HepG2 (cell line): ENCODE measurements around the gene SND1. TPM values are rescaled to one million over a fixed set of nuclear protein-coding genes. Genes with fewer than 3 reads are reported as not detected.

Experiments
- ATAC-seq: fragments of 200-7000 bp; cut with Tn5 transposase; 3 replicates; pipeline ENCODE4 v1.9.1; 2020; ENCODE audit warnings: mild to moderate bottlenecking, moderate library complexity
- BruUV-seq: library from RNA; stranded (reverse); fragments of 400-500 nt; replicated peaks from 2 replicates; lab custom pipeline; 2021; lab: Mats Ljungman, UMichigan
- CTCF ChIA-PET: fragments of 300-600 bp; formaldehyde crosslinking; extraction: SDS; loops from one replicate; lab custom pipeline; 2021; ENCODE audit warnings: low total read pairs, inconsistent platforms, low intra/inter-chr PET ratio; lab: Yijun Ruan, JAX
- POLR2A ChIA-PET: fragments of 350-600 bp; sonication (Branson Sonifier 250); formaldehyde crosslinking; loops from one replicate; lab custom pipeline; 2020; ENCODE audit warnings: antibody characterized with exemption, inconsistent platforms; lab: Yijun Ruan, JAX
- DNase-seq: peaks from one replicate; pipeline ENCODE4 v3.0.0-alpha.2; 2015; ENCODE audit warnings: low spot score
- FAIRE-seq: peaks from 3 replicates; lab custom pipeline; 2011; peaks lifted over from hg19 to GRCh38; lab: Jason Lieb, UNC
- H2AFZ ChIP-seq: one replicate; pipeline ENCODE4 v1.6.1; 2011; ENCODE audit warnings: low read length, inconsistent platforms
- H3K27ac ChIP-seq: fragments of 300-600 bp; 3 replicates; pipeline ENCODE4 v1.8.0; 2011; ENCODE audit warnings: mixed run types, mild to moderate bottlenecking, mixed read lengths, low read length, inconsistent platforms; ENCODE audit not compliant: insufficient read depth; ENCODE audit errors: extremely low read length
- H3K27me3 ChIP-seq, 2 experiments: fragments of 200-600 bp in 1 of 2; 2 replicates in 1 of 2; 3 replicates in 1 of 2; pipeline versions ENCODE4 v1.6.0 to v1.8.0; 2011; ENCODE audit warnings: low read length in 2 of 2, mild to moderate bottlenecking in 2 of 2, moderate library complexity in 2 of 2, inconsistent platforms in 1 of 2; ENCODE audit not compliant: insufficient read depth in 2 of 2, control insufficient read depth in 1 of 2
- H3K36me3 ChIP-seq, 2 experiments: fragments of 200-600 bp in 1 of 2; replicated peaks in 1 of 2; 2 replicates in 1 of 2; 3 replicates in 1 of 2; pipeline versions ENCODE4 v1.5.1 to v1.8.0; 2011; ENCODE audit warnings: low read length in 2 of 2, inconsistent platforms in 1 of 2; ENCODE audit not compliant: insufficient read depth in 2 of 2, control insufficient read depth in 1 of 2
- H3K4me1 ChIP-seq: 2 replicates; pipeline ENCODE4 v1.5.1; 2012; ENCODE audit warnings: low read length, inconsistent platforms; ENCODE audit not compliant: insufficient read depth
- H3K4me2 ChIP-seq: 2 replicates; pipeline ENCODE4 v1.6.0; 2011; ENCODE audit warnings: low read depth, low read length, inconsistent platforms
- H3K4me3 ChIP-seq, 3 experiments: fragments of 200-600 bp in 1 of 3; sonication (generic), shearing (Covaris generic) in 1 of 3; replicated peaks in 1 of 3; 2 replicates each; pipeline ENCODE4 v1.5.1; 2011 to 2016; ENCODE audit warnings: low read length in 3 of 3, inconsistent platforms in 2 of 3, low read depth in 2 of 3, mild to moderate bottlenecking in 2 of 3, control low read depth in 1 of 3, mixed read lengths in 1 of 3; ENCODE audit not compliant: insufficient read depth in 1 of 3
- H3K79me2 ChIP-seq: one replicate; pipeline ENCODE4 v1.6.1; 2011; ENCODE audit warnings: low read length, inconsistent platforms; ENCODE audit not compliant: insufficient read depth
- H3K9ac ChIP-seq: 2 replicates; pipeline ENCODE4 v1.6.0; 2011; ENCODE audit warnings: mild to moderate bottlenecking, low read depth, low read length, inconsistent platforms; ENCODE audit not compliant: insufficient read depth
- H3K9me3 ChIP-seq: 2 replicates; pipeline ENCODE4 v1.5.1; 2012; ENCODE audit warnings: mild to moderate bottlenecking, low read length
- H4K20me1 ChIP-seq: 2 replicates; pipeline ENCODE4 v1.6.0; 2011; ENCODE audit warnings: inconsistent platforms, mild to moderate bottlenecking, low read length, moderate library complexity; ENCODE audit not compliant: insufficient read depth
- CCAR2 ChIP-seq: fragments of 200-400 bp; formaldehyde crosslinking; optimal IDR thresholded peaks from 2 replicates; pipeline ENCODE3; 2018; ENCODE audit warnings: low read depth, mild to moderate bottlenecking, low read length, moderate library complexity
- DMTF1 ChIP-seq: sonication (generic); formaldehyde crosslinking; IDR thresholded peaks from 2 replicates; pipeline ENCODE4 v1.4.0; 2020; ENCODE audit warnings: mild to moderate bottlenecking, missing genetic modification reagents
- FLYWCH1 ChIP-seq: sonication (generic); formaldehyde crosslinking; IDR thresholded peaks from 2 replicates; pipeline ENCODE4 v1.8.1; 2023; ENCODE audit warnings: mild to moderate bottlenecking, missing genetic modification reagents
- FOSL2 ChIP-seq: sonication (generic); formaldehyde crosslinking; IDR thresholded peaks from 2 replicates; pipeline ENCODE4 v1.4.0; 2020; ENCODE audit warnings: missing genetic modification reagents
- NCOA5 ChIP-seq: sonication (generic); formaldehyde crosslinking; IDR thresholded peaks from 2 replicates; pipeline ENCODE4 v1.4.0; 2020; ENCODE audit warnings: missing genetic modification reagents
- NCOR1 ChIP-seq: fragments of 200-600 bp; sonication (generic); IDR thresholded peaks from 2 replicates; pipeline ENCODE4 v1.7.0; 2017; ENCODE audit warnings: antibody characterized with exemption, low read length, borderline replicate concordance
- NFE2L1 ChIP-seq: sonication (generic); formaldehyde crosslinking; IDR thresholded peaks from 2 replicates; pipeline ENCODE4 v1.4.0; 2020; ENCODE audit warnings: missing genetic modification reagents, mild to moderate bottlenecking, borderline replicate concordance
- SALL2 ChIP-seq: sonication (generic); formaldehyde crosslinking; IDR thresholded peaks from 2 replicates; pipeline ENCODE4 v1.8.1; 2023; ENCODE audit warnings: mild to moderate bottlenecking, missing genetic modification reagents, inconsistent platforms
- SIN3A ChIP-seq: IDR thresholded peaks from 2 replicates; pipeline ENCODE4 v1.6.1; 2011; ENCODE audit warnings: low read depth, mild to moderate bottlenecking, control low read depth, low read length, borderline replicate concordance
- SRSF4 ChIP-seq: fragments of 200-400 bp; formaldehyde crosslinking; IDR thresholded peaks from one replicate; pipeline ENCODE4 v1.6.1; 2018; ENCODE audit warnings: mild to moderate bottlenecking, low read depth, low read length, moderate library complexity; ENCODE audit not compliant: poor library complexity, severe bottlenecking
- ZMYM2 ChIP-seq: sonication (generic); formaldehyde crosslinking; IDR thresholded peaks from 2 replicates; pipeline ENCODE4 v1.8.0; 2022; ENCODE audit warnings: mild to moderate bottlenecking, missing genetic modification reagents
- ZNF674 ChIP-seq: sonication (generic); formaldehyde crosslinking; IDR thresholded peaks from 2 replicates; pipeline ENCODE4 v1.5.0; 2020; ENCODE audit warnings: low read depth, mild to moderate bottlenecking, missing genetic modification reagents
- WGBS: methylation state at CpG from one replicate; pipeline ENCODE4 v1.1.6; 2017; ENCODE audit warnings: low lambda C conversion rate; 5-methylcytosine and 5-hydroxymethylcytosine counted together
- in situ Hi-C: cut with HindIII; loops from 2 replicates; pipeline ENCODE4 v1.10.0; 2017; ENCODE audit warnings: low pct_unique_long_range_greater_than_20kb; ENCODE audit not compliant: extremely low pct_ligation_motif_present
- intact Hi-C: fragments of 100-400 bp; cut with micrococcal nuclease; formaldehyde crosslinking; loops from one replicate; pipeline ENCODE4 v1.10.0; 2022; ENCODE audit not compliant: unreplicated experiment
- polyA plus RNA-seq, 8 experiments: library from polyadenylated mRNA; depleted of rRNA in 3 of 8; stranded (reverse) in 7 of 8; unstranded in 1 of 8; fragments of >200 nt; fragmentation: Illumina TruSeq in 4 of 8; extraction: Trizol in 4 of 8; gene quantifications; 2 replicates each; pipeline versions ENCODE4 v1.2.1 to v1.2.3, GENCODE V29; 2011 to 2016; ENCODE audit warnings: low read depth in 4 of 8, missing spikeins in 1 of 8, mixed read lengths in 1 of 8; ENCODE audit not compliant: insufficient read depth in 1 of 8
- total RNA-seq, 5 experiments: library from RNA; depleted of rRNA; stranded (reverse); fragments of >200 nt; fragmentation: Illumina TruSeq; extraction: Trizol; gene quantifications; 2 replicates each; pipeline ENCODE4 v1.2.3, GENCODE V29; 2016; ENCODE audit warnings: low read depth in 1 of 5

The SND1 gene
- total and polyA plus RNA-seq, 2 of the 13 experiments (the other 11 are each of a cell fraction or from before 2014, with no cell fraction given), result 110 to 182 TPM

- Histone ChIP-seq H3K27me3 (no peaks in the 10 kb centered on the region), H2AFZ (no peak overlapping the region), H3K4me2 (no peak overlapping the region), H3K9ac (no peak overlapping the region)
- BruUV-seq, result no TSS peak
- ChIA-PET POLR2A (no interaction called here), CTCF (no interaction called here)
- no peak for ATAC-seq
- TF ChIP-seq SIN3A, result no peak
- TF ChIP-seq SALL2 (CRISPR knock-in tag), result no peak
- TF ChIP-seq NFE2L1 (CRISPR knock-in tag), result no peak
- TF ChIP-seq FLYWCH1 (CRISPR knock-in tag), result no peak
- TF ChIP-seq CCAR2, result no peak
- no peak for TF ChIP-seq DMTF1
- TF ChIP-seq FOSL2 (CRISPR knock-in tag), result no peak
- no peak for TF ChIP-seq ZMYM2
- TF ChIP-seq NCOR1, result no peak
- TF ChIP-seq NCOA5, result no peak
- TF ChIP-seq SRSF4, result no peak
- no peak for TF ChIP-seq ZNF674 (CRISPR knock-in tag)
- TF ChIP-seq, all 625 proteins: peak for 0
- intact Hi-C loops (no loop called here), in situ Hi-C loops (no loop called here)
- Histone ChIP-seq H3K9me3 (no peaks in the 10 kb centered on the region), H3K79me2 (no peaks in the 10 kb centered on the region), H4K20me1 (no peaks in the 10 kb centered on the region; the same call in 1 of the 2 replicates), H3K4me3 (no peak overlapping the region), H3K36me3 (peaks cover 4 to 45% of the 10 kb centered on the region in 2 experiments), H3K4me1 (peaks cover 70% of the 10 kb centered on the region), H3K27ac (no peak overlapping the region)
- FAIRE-seq (no peak), DNase-seq (no peak)
- WGBS, result 100% methylated on average over 2 of the region's 2 CpGs
Observed at GRCh38 chr7:127998671-127999070, 346.7 kb downstream of the SND1 start.
